GM21825 (cell line): ENCODE results near the gene CCL11.

Source experiments
- ATAC-seq: cut with Tn5 transposase; IDR thresholded peaks from one replicate; pipeline ENCODE4 v1.9.1; 2021; ENCODE audit warnings: mild to moderate bottlenecking, moderate library complexity; ENCODE audit not compliant: unreplicated experiment

The CCL11 gene

GRCh38 chr17:34257299-34257985 is 28.1 kb upstream of the CCL11 start:
- ATAC-seq: no peak

- ATAC-seq: no peak
These were observed 27.6 kb upstream of the CCL11 start for GRCh38 chr17:34257986-34258326.

- no peak for ATAC-seq
These were observed 26.4 kb upstream of the CCL11 start for GRCh38 chr17:34259146-34259545.

GRCh38 chr17:34260861-34261260 is 24.7 kb upstream of the CCL11 start:
- ATAC-seq: no peak

GRCh38 chr17:34261568-34262337 is 23.8 kb upstream of the CCL11 start:
- ATAC-seq: no peak

GRCh38 chr17:34265711-34266110 is 19.8 kb upstream of the CCL11 start:
- ATAC-seq: no peak

GRCh38 chr17:34269969-34270368 is 15.6 kb upstream of the CCL11 start, which contains the start of gene CCL7:
TSS of gene CCL7 (plus strand) at chr17:34270221. CDS start at chr17:34270291, 70 bp downstream.
- no peak for ATAC-seq

GRCh38 chr17:34275881-34276280 is 9.7 kb upstream of the CCL11 start:
- no peak for ATAC-seq

GRCh38 chr17:34276826-34277225 is 8.7 kb upstream of the CCL11 start:
- ATAC-seq: no peak

- no peak for ATAC-seq
These were observed 2.0 kb upstream of the CCL11 start for GRCh38 chr17:34283571-34283970.

- ATAC-seq: no peak
These were observed 2.3 kb downstream of the CCL11 start for GRCh38 chr17:34287875-34288274.

- no peak for ATAC-seq
These were observed 5.0 kb downstream of the CCL11 start for GRCh38 chr17:34290586-34290985.

- no peak for ATAC-seq
These were observed 6.3 kb downstream of the CCL11 start for GRCh38 chr17:34291721-34292348.

GRCh38 chr17:34299027-34299426 is 13.5 kb downstream of the CCL11 start:
- ATAC-seq: no peak

- no peak for ATAC-seq
These were observed 14.5 kb downstream of the CCL11 start for GRCh38 chr17:34299956-34300577.

GRCh38 chr17:34300652-34301370 is 15.3 kb downstream of the CCL11 start:
- ATAC-seq: no peak

- no peak for ATAC-seq
These were observed 16.4 kb downstream of the CCL11 start for GRCh38 chr17:34301986-34302385.

GRCh38 chr17:34302636-34303035 is 17.1 kb downstream of the CCL11 start:
- ATAC-seq: no peak

- no peak for ATAC-seq
These were observed 18.1 kb downstream of the CCL11 start for GRCh38 chr17:34303606-34304005.

GRCh38 chr17:34305061-34305460 is 19.5 kb downstream of the CCL11 start:
- no peak for ATAC-seq

- no peak for ATAC-seq
These were observed 20.1 kb downstream of the CCL11 start for GRCh38 chr17:34305606-34306005.
